T-helper 1 cell treated with Interleukin-12 subunit alpha and Interleukin-12 subunit beta and Interleukin-4 antibody, amounts not matched to agents 30 μg/mL and 1 μg/mL, for 36 hours (primary cell): Measurements from ENCODE around the gene ABRACL.
"Not testable (repeated sequence)": the region's sequence is repeated elsewhere in the genome, so short reads cannot be mapped to it uniquely, and the experiment has no call there.

Experiments
- H3K27ac Mint-ChIP-seq: one replicate; pipeline ENCODE4 v1.8.0; 2021; ENCODE audit warnings: mild to moderate bottlenecking, mixed read lengths
- H3K27me3 Mint-ChIP-seq: one replicate; pipeline ENCODE4 v1.8.0; 2021; ENCODE audit warnings: low read depth, mixed read lengths
- H3K36me3 Mint-ChIP-seq: one replicate; pipeline ENCODE4 v1.8.0; 2021; ENCODE audit warnings: low read depth, mixed read lengths
- H3K4me1 Mint-ChIP-seq: one replicate; pipeline ENCODE4 v1.8.0; 2021; ENCODE audit warnings: low read depth, mixed read lengths
- H3K4me3 Mint-ChIP-seq: one replicate; pipeline ENCODE4 v1.8.0; 2021; ENCODE audit warnings: mild to moderate bottlenecking, moderate library complexity, mixed read lengths
- H3K9me3 Mint-ChIP-seq: one replicate; pipeline ENCODE4 v1.8.0; 2021; ENCODE audit warnings: mixed read lengths

ABRACL gene

DNA sequence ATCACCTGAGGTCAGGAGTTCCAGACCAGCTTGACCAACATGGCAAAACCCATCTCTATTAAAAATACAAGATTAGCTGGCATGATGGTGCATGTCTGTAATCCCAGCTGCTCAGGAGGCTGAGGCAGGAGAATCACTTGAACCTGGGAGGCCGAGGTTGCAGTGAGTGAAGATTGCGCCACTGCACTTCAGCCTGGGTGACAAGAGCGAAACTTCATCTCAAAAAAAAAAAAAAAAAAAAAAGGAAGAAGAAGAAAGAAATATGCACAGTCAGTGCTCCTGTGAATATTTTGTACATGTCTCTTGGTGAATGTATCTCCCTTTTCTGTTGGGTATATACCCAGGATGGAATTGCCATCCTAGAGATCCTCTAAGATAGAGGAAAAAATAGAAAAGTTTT is 3.1 kb upstream of the ABRACL start:
- H3K4me3 Mint-ChIP-seq, H3K9me3 Mint-ChIP-seq, H3K27ac Mint-ChIP-seq, H3K36me3 Mint-ChIP-seq, H3K27me3 Mint-ChIP-seq: not testable (repeated sequence)
- H3K4me1 Mint-ChIP-seq: peaks cover 10% of the 10 kb centered on the region

DNA sequence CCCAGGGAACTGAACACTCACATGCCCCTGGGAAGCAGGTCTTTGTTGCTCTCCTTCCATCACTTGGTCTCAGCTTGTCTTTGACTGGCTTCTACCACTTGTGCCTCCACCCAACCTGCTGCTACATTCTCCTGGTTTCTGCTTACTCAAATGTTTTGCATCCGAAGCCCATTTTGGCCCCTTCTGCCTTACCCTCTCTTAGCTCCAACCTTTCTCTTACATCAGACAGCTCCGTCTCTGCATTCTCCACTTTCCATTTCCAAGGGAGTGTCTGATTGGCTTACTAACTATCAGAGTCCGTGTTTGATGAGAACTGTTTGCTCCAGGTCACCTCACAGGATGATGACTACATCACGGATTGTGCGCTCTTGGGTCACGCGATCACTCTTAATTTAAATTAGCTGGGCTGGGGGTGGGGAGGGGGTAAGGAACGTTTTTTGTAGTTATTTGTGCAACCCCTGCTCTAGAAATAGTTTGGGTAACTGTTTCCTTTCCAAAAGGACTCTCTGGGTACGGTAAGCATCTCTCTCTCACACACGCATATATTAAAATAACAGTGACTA is 844 bp upstream of the ABRACL start:
- Mint-ChIP-seq H3K27me3 (no peaks in the 10 kb centered on the region), H3K36me3 (peaks cover 1% of the 10 kb centered on the region), H3K9me3 (no peaks in the 10 kb centered on the region), H3K4me1 (peaks cover 15% of the 10 kb centered on the region), H3K27ac (peak overlapping the region; percentile 81), H3K4me3 (peak overlapping the region; percentile 93)

DNA sequence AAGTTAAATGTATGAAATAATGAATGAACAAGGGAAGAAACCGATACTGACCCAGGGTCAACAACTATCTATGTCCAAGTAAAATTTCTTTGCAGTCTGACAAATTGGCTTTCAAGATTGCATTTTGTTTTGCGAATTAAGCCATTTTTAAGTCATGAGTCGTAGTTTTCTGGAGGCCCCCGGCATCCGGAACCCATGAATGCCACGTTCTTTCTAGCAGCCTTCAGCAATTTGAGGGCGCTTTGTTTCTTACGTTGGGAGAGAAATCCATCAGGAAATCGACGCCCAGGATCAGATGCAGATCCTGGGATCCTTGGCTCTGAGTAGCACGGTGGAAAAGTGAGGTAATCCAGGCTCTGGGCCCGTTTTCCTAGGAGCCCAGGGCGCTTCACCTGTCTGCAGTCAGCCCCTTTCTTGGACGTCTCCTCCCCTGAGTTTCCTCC is 309 bp upstream of the ABRACL start:
- H3K27me3 Mint-ChIP-seq: no peaks in the 10 kb centered on the region
- H3K36me3 Mint-ChIP-seq: peaks cover 2% of the 10 kb centered on the region
- H3K27ac Mint-ChIP-seq: peak overlapping the region; percentile 81
- peak overlapping the region; percentile 93 for H3K4me3 Mint-ChIP-seq
- no peaks in the 10 kb centered on the region for H3K9me3 Mint-ChIP-seq
- H3K4me1 Mint-ChIP-seq: peaks cover 19% of the 10 kb centered on the region

DNA sequence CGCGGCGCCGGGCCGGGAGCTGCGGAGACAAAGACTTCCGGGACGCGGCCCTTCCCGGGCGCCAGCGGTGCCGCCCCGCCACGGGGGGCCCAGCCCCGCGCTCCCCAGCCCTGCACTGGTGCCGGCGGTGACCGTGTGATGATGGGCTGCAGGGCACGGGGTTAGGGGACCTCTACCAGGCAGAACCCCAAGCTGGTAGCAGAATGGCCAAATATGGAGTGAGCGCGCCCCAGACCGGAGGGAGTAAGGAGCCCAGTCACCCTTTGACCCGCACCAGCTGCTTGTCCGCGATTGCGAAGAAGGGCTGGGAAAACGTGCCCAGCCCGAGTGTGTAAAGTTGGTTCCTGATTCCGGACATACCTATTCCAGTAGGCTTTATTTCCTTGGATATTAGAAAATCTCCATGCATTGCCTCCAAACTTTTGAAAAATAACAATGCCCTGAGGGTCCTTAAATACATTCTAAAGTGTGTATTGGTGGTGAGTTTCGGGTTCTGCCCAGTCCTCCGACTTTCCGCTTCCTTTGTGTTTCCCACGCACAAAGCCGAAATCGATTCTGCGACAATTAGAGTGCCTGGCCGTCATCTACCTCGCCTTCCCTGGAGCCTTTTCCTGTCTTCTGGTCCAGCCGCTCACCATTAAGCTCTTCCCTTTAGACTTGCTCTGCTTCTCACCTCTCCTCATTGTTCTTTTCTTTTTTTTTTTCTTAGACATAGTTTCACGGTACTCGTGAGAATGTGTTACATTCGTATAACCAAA is 1.1 kb downstream of the ABRACL start:
- Mint-ChIP-seq H3K4me1 (peaks cover 24% of the 10 kb centered on the region), H3K27me3 (no peaks in the 10 kb centered on the region), H3K4me3 (no peak overlapping the region), H3K36me3 (peaks cover 15% of the 10 kb centered on the region), H3K9me3 (no peaks in the 10 kb centered on the region), H3K27ac (no peak overlapping the region)

DNA sequence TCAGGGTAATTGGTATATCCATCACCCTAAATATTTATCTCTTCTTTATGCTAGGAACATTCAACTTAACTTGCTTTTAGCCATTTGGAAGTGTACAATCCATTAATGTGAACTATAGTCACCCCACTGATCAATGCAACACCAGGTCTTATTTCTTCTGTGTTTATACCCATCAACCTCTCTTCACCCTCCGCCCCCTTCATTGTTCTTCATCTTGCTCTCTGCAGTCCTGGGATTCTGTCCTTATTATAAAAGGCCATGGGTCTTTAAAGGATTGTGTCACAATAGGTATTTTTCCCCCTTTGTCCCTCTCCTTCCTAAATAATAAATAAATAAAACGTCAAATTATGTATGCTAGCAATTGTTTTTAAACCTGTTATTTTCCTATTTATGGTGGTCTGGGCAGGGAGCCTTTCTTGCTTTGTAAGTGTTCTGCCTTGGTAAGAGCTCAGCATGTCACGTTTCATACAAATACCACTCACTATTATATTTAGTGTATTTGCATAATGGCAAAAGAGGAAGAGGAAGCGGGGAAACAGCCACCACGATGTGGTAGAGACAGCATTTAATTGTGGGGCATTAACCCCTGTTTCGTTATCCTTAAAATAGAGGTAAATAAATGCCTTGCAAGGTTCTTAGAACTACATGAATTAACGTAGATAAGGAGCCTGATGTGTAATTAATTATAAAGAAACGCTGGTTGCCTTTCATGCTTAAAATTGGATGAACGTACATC is 1.9 kb downstream of the ABRACL start:
- H3K27me3 Mint-ChIP-seq: no peaks in the 10 kb centered on the region
- H3K36me3 Mint-ChIP-seq: peaks cover 19% of the 10 kb centered on the region
- H3K27ac Mint-ChIP-seq: no peak overlapping the region
- H3K9me3 Mint-ChIP-seq: no peaks in the 10 kb centered on the region
- H3K4me1 Mint-ChIP-seq: peaks cover 24% of the 10 kb centered on the region
- no peak overlapping the region for H3K4me3 Mint-ChIP-seq

DNA sequence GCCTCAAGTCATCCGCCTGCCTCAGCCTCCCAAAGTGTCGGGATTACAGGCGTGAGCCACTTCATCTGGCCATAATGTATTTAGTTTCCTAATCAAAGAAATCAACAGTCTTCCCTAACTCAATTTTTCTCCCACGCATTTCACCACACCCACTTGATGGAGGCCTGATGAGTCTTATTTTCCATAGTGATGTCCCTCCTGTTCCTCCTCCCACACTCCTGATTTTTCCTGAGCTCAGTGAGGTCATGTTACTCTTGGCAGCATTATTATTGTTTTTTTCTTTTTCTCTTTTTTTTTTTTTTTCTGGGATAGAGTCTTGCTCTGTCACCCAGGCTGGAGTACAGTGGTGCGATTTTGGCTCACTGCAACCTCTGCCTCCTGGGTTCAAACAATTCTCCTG is 8.9 kb downstream of the ABRACL start:
- no peak overlapping the region for H3K27ac Mint-ChIP-seq
- no peak overlapping the region for H3K4me3 Mint-ChIP-seq
- H3K4me1 Mint-ChIP-seq: peaks cover 21% of the 10 kb centered on the region
- H3K9me3 Mint-ChIP-seq: no peaks in the 10 kb centered on the region
- no peaks in the 10 kb centered on the region for H3K27me3 Mint-ChIP-seq
- peaks cover 53% of the 10 kb centered on the region for H3K36me3 Mint-ChIP-seq

DNA sequence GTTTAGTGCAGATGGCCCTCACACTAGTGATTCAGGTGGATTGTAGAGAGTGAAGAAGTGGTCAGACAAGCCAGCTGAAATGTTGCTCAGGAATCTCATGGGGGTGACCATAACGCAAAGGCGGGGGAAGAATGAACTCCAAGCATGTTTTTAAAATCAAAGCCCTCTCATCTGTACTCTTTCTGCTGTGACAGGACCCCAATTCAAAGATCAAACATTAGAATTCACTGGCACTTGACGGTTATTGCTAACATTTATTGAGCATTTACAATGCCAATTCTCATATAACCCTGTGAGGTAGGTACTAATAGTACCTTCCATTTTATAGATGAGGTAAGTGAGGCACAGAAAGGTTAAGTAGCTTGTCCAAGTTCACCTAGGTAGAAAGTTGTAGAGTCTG is 15.7 kb downstream of the ABRACL start:
- Mint-ChIP-seq H3K4me3 (no peak overlapping the region), H3K27ac (no peak overlapping the region), H3K9me3 (no peaks in the 10 kb centered on the region), H3K27me3 (no peaks in the 10 kb centered on the region), H3K4me1 (peaks cover 9% of the 10 kb centered on the region), H3K36me3 (peaks cover 37% of the 10 kb centered on the region)

DNA sequence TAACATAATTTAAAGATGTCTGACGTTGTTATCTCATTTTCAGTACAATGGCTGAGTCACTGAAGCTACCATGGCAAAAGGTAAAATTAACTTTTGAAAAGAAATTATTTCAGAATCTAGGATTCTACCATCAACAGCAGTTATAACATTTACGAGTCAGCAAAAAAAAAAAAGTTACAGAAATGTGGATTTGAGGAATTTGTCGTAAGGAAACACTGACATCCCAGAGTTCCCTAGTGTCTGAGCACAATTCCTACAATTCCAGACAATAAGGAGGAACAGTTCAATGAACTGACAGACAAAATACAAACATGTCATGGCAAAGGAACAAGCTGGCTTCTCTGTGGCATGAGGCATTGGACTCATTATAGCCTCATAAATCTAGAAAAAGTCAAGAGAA is 19.1 kb downstream of the ABRACL start:
- H3K27ac Mint-ChIP-seq: no peak overlapping the region
- H3K4me3 Mint-ChIP-seq: no peak overlapping the region
- H3K27me3 Mint-ChIP-seq: peaks cover 6% of the 10 kb centered on the region
- peaks cover 12% of the 10 kb centered on the region for H3K36me3 Mint-ChIP-seq
- H3K9me3 Mint-ChIP-seq: no peaks in the 10 kb centered on the region
- H3K4me1 Mint-ChIP-seq: no peaks in the 10 kb centered on the region

DNA sequence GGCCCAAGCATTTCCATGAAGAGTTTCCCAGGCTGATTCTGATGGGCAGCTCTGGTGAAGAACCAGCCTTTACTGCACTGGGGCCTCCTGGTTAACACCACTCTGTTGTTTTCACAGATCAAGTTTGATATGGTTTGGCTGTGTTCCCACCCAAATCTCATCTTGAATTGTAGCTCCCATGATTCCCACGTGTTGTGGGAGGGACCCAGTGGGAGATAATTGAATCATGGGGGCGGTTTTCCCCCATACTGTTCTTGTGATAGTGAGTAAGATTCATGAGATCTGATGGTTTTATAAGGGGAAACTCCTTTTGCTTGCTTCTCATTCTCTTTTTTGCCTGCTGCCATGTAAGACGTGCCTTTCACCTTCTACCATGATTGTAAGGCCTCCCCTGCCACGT is 20.4 kb downstream of the ABRACL start:
- H3K4me1 Mint-ChIP-seq, H3K4me3 Mint-ChIP-seq, H3K36me3 Mint-ChIP-seq, H3K27me3 Mint-ChIP-seq, H3K27ac Mint-ChIP-seq, H3K9me3 Mint-ChIP-seq: not testable (repeated sequence)

DNA sequence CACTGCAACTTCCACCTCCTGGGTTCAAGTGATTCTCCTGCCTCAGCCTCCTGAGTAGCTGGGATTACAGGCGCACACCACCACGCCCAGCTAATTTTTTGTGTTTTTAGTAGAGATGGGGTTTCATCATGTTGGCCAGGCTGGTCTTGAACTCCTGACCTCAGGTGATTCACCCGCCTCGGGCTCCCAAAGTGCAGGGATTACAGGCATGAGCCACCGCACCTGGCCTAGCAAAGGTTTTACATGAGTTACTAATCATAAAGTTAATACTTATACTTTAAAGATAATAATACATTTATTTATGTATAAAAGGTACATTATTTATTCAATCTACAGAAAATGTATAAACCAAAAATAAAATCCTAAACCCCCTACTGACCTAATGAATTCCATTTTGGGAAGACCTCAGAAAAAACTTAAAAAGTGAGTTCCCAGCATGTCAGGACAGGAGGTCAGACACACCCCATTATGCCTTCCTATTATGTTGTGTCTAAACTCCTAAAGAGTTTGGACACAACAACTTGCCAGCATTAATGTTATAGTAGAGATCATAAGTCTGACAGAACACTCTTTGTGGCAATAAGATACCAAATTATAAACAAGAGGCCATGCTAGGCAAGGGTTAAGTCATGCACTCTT is 21.7 kb downstream of the ABRACL start:
- H3K27me3 Mint-ChIP-seq, H3K27ac Mint-ChIP-seq, H3K4me3 Mint-ChIP-seq, H3K36me3 Mint-ChIP-seq, H3K4me1 Mint-ChIP-seq, H3K9me3 Mint-ChIP-seq: not testable (repeated sequence)

DNA sequence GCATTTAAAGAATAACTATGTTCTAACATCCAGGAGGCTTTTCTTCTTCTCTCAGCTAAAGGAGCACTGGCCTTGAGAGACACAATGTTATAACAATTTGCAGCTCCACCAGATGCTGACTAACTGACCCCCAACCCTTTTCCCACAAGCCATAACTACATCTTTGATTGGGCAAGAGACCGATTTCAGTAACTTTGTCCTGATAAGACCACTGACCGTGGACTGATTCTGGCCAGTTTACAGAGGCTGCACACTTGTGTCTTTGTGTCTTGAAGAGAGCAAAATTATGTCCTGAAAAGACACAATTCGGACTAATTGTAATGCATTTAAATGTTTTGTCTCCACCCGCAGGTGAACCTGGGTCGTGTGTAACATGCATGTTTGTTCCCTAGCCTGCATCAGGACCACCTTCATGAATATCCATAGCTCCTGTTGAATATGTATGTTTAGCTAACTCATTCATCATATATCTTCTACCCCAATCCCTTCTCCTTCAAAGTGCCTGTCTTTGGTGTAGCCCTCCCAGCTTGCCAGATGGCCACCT is 22.3 kb downstream of the ABRACL start:
- Mint-ChIP-seq H3K27ac (no peak overlapping the region), H3K36me3 (peaks cover 1% of the 10 kb centered on the region), H3K4me3 (no peak overlapping the region), H3K27me3 (peaks cover 6% of the 10 kb centered on the region), H3K4me1 (no peaks in the 10 kb centered on the region), H3K9me3 (no peaks in the 10 kb centered on the region)

DNA sequence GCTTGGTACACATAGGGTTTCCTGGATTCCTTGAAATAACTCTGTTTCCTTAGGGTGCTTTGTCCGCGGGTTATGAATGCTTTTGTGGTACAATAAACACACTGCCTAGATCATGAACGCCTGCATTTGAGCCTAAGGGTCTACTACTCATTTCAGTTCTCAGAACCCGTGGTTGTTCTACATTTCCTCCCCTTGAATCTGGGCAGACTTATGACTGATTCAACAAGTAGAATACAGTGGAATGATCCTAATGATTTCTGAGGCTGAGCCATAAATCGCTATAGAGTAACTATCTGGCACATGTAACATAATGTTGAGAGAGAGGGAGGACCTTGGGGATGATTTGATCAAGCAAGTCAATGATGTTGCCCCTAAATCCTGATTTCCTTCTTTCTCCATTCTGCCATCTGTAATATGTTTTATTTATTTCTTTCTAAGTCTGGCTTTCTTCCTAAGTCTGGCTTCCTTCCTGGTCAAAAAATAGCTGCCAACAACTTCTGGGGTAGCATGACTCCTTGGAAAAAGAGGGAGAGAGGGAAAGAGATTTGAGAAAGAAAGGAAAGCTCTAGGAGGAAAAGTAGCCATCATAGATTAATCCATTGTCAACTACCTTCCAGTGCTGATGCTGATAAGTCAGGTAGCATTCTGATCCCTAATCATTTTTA is 23.0 kb downstream of the ABRACL start:
- Mint-ChIP-seq H3K9me3 (no peaks in the 10 kb centered on the region), H3K4me1 (no peaks in the 10 kb centered on the region), H3K36me3 (no peaks in the 10 kb centered on the region)

DNA sequence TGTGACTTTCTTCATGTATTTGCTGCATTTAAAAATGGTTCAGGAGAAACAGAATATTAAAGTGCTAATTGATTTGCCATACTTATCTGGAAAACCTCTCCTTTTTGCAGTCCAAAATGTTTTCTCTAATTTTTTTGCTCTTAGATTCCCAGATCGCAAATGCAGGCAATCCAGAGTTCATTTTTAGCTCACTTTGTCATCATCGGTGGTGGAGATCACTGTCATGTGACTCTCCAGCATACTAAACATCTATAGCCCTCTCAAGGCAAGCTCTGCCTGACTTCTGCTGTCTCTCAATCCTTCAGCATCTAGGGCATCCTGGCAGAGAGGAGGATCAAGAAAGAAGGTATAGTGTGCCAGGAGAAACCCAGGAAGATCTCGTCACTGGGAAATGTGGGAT is 24.8 kb downstream of the ABRACL start:
- H3K36me3 Mint-ChIP-seq: no peaks in the 10 kb centered on the region
- H3K4me1 Mint-ChIP-seq: no peaks in the 10 kb centered on the region
- no peak overlapping the region for H3K4me3 Mint-ChIP-seq
- H3K27me3 Mint-ChIP-seq: peaks cover 6% of the 10 kb centered on the region
- no peaks in the 10 kb centered on the region for H3K9me3 Mint-ChIP-seq
- H3K27ac Mint-ChIP-seq: no peak overlapping the region

More for the DNA sequence above, 23.0 kb downstream of the ABRACL start:
- Mint-ChIP-seq H3K27ac (no peak overlapping the region), H3K4me3 (no peak overlapping the region), H3K27me3 (peaks cover 6% of the 10 kb centered on the region)

DNA sequence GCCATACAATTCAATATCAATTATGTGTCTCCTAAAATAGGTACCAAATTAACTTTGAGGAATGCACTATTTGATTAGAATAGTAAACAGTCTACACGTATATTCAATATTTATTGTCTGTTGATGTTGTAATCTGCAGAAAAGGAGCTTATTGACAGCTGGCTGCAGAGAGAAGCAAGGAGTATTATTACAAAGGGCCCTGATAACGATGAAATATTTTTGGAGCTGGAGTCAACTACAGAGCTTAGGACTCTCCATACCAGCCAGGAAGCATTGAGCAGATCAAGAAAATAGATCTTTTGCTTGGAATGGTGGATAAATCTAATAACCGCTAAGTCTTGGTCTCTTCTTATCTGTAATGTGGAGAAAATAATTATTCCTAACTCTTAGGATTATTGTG is 25.5 kb downstream of the ABRACL start:
- no peaks in the 10 kb centered on the region for H3K36me3 Mint-ChIP-seq
- peaks cover 6% of the 10 kb centered on the region for H3K27me3 Mint-ChIP-seq

More for the DNA sequence above, 25.5 kb downstream of the ABRACL start:
- no peak overlapping the region for H3K4me3 Mint-ChIP-seq
- H3K27ac Mint-ChIP-seq: no peak overlapping the region
- H3K4me1 Mint-ChIP-seq: no peaks in the 10 kb centered on the region
- H3K9me3 Mint-ChIP-seq: no peaks in the 10 kb centered on the region
